ENCODE measurements around the gene GPX4. TPM values are rescaled to one million over a fixed set of nuclear protein-coding genes. Genes with fewer than 3 reads are reported as not detected.
A peak's percentile ranks its signal among the peaks of the same experiment; 100 is the strongest.

GPX4 gene
- total and polyA plus RNA-seq, 2 of the 13 experiments (the other 11 are each of a cell fraction or from before 2014, with no cell fraction given) = 535 to 613 TPM

DNA sequence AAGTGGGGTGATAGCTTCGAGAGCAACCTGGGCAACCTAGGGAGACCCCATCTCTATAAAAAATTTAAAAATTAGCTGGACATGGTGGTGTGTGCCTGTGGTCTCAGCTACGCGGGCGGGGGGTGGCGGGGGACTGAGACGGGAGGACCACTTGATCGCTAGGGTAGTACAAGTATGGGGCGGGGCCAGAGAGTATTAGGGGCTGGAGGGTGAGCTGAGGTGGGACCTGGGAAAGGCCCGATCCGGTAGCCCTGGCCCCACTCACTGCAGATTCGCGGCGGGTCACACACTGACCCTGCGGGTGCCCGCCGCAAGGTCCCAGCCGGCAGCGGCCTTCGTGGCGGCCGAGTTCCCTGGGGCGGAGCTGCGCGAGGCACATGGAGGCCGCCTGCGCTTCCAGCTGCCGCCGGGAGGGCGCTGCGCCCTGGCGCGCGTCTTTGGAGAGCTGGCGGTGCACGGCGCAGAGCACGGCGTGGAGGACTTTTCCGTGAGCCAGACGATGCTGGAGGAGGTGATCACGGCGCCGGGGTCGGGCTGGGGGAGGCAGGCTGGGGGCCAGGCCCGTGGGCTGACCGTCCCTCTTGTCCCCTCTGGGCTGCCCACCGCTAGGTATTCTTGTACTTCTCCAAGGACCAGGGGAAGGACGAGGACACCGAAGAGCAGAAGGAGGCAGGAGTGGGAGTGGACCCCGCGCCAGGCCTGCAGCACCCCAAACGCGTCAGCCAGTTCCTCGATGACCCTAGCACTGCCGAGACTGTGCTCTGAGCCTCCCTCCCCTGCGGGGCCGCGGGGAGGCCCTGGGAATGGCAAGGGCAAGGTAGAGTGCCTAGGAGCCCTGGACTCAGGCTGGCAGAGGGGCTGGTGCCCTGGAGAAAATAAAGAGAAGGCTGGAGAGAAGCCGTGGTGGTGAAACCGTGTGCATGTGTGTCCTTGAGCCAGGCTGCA lies 38.9 kb upstream of the GPX4 start (continued):
- TF ChIP-seq, protein P1, sequence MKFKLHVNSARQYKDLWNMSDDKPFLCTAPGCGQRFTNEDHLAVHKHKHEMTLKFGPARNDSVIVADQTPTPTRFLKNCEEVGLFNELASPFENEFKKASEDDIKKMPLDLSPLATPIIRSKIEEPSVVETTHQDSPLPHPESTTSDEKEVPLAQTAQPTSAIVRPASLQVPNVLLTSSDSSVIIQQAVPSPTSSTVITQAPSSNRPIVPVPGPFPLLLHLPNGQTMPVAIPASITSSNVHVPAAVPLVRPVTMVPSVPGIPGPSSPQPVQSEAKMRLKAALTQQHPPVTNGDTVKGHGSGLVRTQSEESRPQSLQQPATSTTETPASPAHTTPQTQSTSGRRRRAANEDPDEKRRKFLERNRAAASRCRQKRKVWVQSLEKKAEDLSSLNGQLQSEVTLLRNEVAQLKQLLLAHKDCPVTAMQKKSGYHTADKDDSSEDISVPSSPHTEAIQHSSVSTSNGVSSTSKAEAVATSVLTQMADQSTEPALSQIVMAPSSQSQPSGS (CRISPR knock-in tag; IDR thresholded peaks at IDR 0.05) = 0 out of 2 replicates have a peak, but pooled peaks have one; percentile 21
- TF ChIP-seq HOXA5 (CRISPR knock-in tag; IDR thresholded peaks at IDR 0.05) (no peak), ZNF577 (CRISPR knock-in tag; IDR thresholded peaks at IDR 0.05; ENCODE audit: borderline replicate concordance, low read depth) (no peak), ZNF350 (CRISPR knock-in tag; IDR thresholded peaks at IDR 0.05; ENCODE audit: borderline replicate concordance, low read depth) (no peak), ZNF329 (CRISPR knock-in tag; IDR thresholded peaks at IDR 0.05; ENCODE audit: low read depth) (peak; percentile 71; the same call in 1 of the 2 replicates), HDAC1 (CRISPR knock-in tag; IDR thresholded peaks at IDR 0.05) (peak; percentile 62; the same call in 1 of the 2 replicates), MAF1 (CRISPR knock-in tag; IDR thresholded peaks at IDR 0.05; ENCODE audit: borderline replicate concordance) (no peak), SIN3A (IDR thresholded peaks at IDR 0.05; ENCODE audit: borderline replicate concordance, low read depth, low read length) (no peak), ZNF337 (CRISPR knock-in tag; IDR thresholded peaks at IDR 0.05; ENCODE audit: borderline replicate concordance, low read depth) (no peak), IKZF4 (CRISPR knock-in tag; IDR thresholded peaks at IDR 0.05; ENCODE audit: borderline replicate concordance, low read depth, not compliant biosample characterization) (peak; percentile 62), ZFP41 (CRISPR knock-in tag; IDR thresholded peaks at IDR 0.05; ENCODE audit: borderline replicate concordance) (no peak), HNRNPUL1 (IDR thresholded peaks at IDR 0.05; ENCODE audit: low read depth, low read length) (no peak), TCF7 (IDR thresholded peaks at IDR 0.05; ENCODE audit: low read depth) (no peak), EEA1 (CRISPR knock-in tag; IDR thresholded peaks at IDR 0.05; ENCODE audit: borderline replicate concordance) (peak; percentile 87; the same call in 1 of the 2 replicates), MXI1 (IDR thresholded peaks at IDR 0.05; ENCODE audit: borderline replicate concordance, low read depth, low read length) (peak; percentile 53; the same call in 1 of the 3 replicates), ZNF558 (CRISPR knock-in tag; IDR thresholded peaks at IDR 0.05; ENCODE audit: borderline replicate concordance) (no peak; the same call in 1 of the 2 replicates), ZZZ3 (CRISPR knock-in tag; IDR thresholded peaks at IDR 0.05; ENCODE audit: borderline replicate concordance) (no peak), ZNF550 (CRISPR knock-in tag; IDR thresholded peaks at IDR 0.05; ENCODE audit: borderline replicate concordance) (no peak), MXD3 (CRISPR knock-in tag; IDR thresholded peaks at IDR 0.05) (peak; percentile 69; the same call in 1 of the 2 replicates), ZNF30 (CRISPR knock-in tag; IDR thresholded peaks at IDR 0.05) (no peak), ZFP90 (CRISPR knock-in tag; IDR thresholded peaks at IDR 0.05; ENCODE audit: borderline replicate concordance) (no peak), ZMYM4 (CRISPR knock-in tag; IDR thresholded peaks at IDR 0.05) (peak; percentile 29; the same call in 1 of the 2 replicates), ZNF776 (CRISPR knock-in tag; IDR thresholded peaks at IDR 0.05) (peak; percentile 37)
- TF ChIP-seq, protein P2, sequence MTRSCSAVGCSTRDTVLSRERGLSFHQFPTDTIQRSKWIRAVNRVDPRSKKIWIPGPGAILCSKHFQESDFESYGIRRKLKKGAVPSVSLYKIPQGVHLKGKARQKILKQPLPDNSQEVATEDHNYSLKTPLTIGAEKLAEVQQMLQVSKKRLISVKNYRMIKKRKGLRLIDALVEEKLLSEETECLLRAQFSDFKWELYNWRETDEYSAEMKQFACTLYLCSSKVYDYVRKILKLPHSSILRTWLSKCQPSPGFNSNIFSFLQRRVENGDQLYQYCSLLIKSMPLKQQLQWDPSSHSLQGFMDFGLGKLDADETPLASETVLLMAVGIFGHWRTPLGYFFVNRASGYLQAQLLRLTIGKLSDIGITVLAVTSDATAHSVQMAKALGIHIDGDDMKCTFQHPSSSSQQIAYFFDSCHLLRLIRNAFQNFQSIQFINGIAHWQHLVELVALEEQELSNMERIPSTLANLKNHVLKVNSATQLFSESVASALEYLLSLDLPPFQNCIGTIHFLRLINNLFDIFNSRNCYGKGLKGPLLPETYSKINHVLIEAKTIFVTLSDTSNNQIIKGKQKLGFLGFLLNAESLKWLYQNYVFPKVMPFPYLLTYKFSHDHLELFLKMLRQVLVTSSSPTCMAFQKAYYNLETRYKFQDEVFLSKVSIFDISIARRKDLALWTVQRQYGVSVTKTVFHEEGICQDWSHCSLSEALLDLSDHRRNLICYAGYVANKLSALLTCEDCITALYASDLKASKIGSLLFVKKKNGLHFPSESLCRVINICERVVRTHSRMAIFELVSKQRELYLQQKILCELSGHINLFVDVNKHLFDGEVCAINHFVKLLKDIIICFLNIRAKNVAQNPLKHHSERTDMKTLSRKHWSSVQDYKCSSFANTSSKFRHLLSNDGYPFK (CRISPR knock-in tag; IDR thresholded peaks at IDR 0.05; ENCODE audit: borderline replicate concordance) = no peak
